Chondrocyte (in vitro differentiated cells): ENCODE results near the gene DAG1. TPM values are rescaled to one million over a fixed set of nuclear protein-coding genes. Genes with fewer than 3 reads are reported as not detected.
A peak's percentile ranks its signal among the peaks of the same experiment; 100 is the strongest.

ENCODE experiments used
- DNase-seq: peaks from one replicate; pipeline ENCODE4 v3.0.0; 2021; ENCODE audit warnings: mixed read lengths, low spot score
- H3K27ac Mint-ChIP-seq: one replicate; pipeline ENCODE4 v1.8.0; 2021; ENCODE audit warnings: mild to moderate bottlenecking, moderate library complexity, mixed read lengths; ENCODE audit not compliant: unreplicated experiment
- H3K27me3 Mint-ChIP-seq: 2 replicates; pipeline ENCODE4 v1.8.0; 2021; ENCODE audit warnings: low read depth, mixed read lengths
- H3K36me3 Mint-ChIP-seq: 2 replicates; pipeline ENCODE4 v1.8.0; 2021; ENCODE audit warnings: low read depth, mixed read lengths
- H3K4me1 Mint-ChIP-seq: 2 replicates; pipeline ENCODE4 v1.8.0; 2021; ENCODE audit warnings: low read depth, mild to moderate bottlenecking, mixed read lengths
- H3K4me3 Mint-ChIP-seq: one replicate; pipeline ENCODE4 v1.8.0; 2021; ENCODE audit warnings: mild to moderate bottlenecking, moderate library complexity, mixed read lengths; ENCODE audit not compliant: unreplicated experiment
- H3K9me3 Mint-ChIP-seq: 2 replicates; pipeline ENCODE4 v1.8.0; 2021; ENCODE audit warnings: low read depth, mixed read lengths
- total RNA-seq: library from RNA; stranded (reverse); gene quantifications from 3 replicates; pipeline ENCODE4 v1.2.1, GENCODE V29; 2021
- TF ChIP-seq, protein P1 (sequence below): fragments of 200-600 bp; sonication (generic); IDR thresholded peaks from 2 replicates; pipeline ENCODE4 v1.5.0; 2021; ENCODE audit warnings: antibody characterized with exemption, mild to moderate bottlenecking, moderate library complexity

The DAG1 gene
- total RNA-seq, 1 donor from 2014 or later: 156 TPM

- Mint-ChIP-seq H3K27me3 (peaks cover 10% of the 10 kb centered on the region), H3K4me3 (peak overlapping the region; percentile 53), H3K27ac (no peak overlapping the region), H3K36me3 (no peaks in the 10 kb centered on the region), H3K4me1 (peaks cover 17% of the 10 kb centered on the region), H3K9me3 (peaks cover 7% of the 10 kb centered on the region)
- no peak for DNase-seq
- TF ChIP-seq, protein P1, sequence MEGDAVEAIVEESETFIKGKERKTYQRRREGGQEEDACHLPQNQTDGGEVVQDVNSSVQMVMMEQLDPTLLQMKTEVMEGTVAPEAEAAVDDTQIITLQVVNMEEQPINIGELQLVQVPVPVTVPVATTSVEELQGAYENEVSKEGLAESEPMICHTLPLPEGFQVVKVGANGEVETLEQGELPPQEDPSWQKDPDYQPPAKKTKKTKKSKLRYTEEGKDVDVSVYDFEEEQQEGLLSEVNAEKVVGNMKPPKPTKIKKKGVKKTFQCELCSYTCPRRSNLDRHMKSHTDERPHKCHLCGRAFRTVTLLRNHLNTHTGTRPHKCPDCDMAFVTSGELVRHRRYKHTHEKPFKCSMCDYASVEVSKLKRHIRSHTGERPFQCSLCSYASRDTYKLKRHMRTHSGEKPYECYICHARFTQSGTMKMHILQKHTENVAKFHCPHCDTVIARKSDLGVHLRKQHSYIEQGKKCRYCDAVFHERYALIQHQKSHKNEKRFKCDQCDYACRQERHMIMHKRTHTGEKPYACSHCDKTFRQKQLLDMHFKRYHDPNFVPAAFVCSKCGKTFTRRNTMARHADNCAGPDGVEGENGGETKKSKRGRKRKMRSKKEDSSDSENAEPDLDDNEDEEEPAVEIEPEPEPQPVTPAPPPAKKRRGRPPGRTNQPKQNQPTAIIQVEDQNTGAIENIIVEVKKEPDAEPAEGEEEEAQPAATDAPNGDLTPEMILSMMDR: no peak
Observed at GRCh38 chr3:49554633-49555265, 84.7 kb downstream of the DAG1 start.

GRCh38 chr3:49556500-49557275 lies 86.6 kb downstream of the DAG1 start:
- DNase-seq: no peak
- Mint-ChIP-seq H3K4me3 (no peak overlapping the region), H3K4me1 (peaks cover 17% of the 10 kb centered on the region), H3K27ac (no peak overlapping the region), H3K36me3 (no peaks in the 10 kb centered on the region), H3K9me3 (peaks cover 7% of the 10 kb centered on the region), H3K27me3 (peaks cover 10% of the 10 kb centered on the region)
- TF ChIP-seq, protein P1: no peak

- Mint-ChIP-seq H3K9me3 (peaks cover 7% of the 10 kb centered on the region), H3K27ac (no peak overlapping the region), H3K36me3 (no peaks in the 10 kb centered on the region), H3K4me1 (no peaks in the 10 kb centered on the region), H3K4me3 (no peak overlapping the region), H3K27me3 (peaks cover 25% of the 10 kb centered on the region)
- TF ChIP-seq, protein P1: no peak
- DNase-seq: no peak
Observed at GRCh38 chr3:49563040-49563578, 93.0 kb downstream of the DAG1 start.

GRCh38 chr3:49563766-49564165 lies 93.7 kb downstream of the DAG1 start:
- Mint-ChIP-seq H3K4me3 (no peak overlapping the region), H3K36me3 (no peaks in the 10 kb centered on the region), H3K9me3 (peaks cover 7% of the 10 kb centered on the region), H3K27me3 (peaks cover 26% of the 10 kb centered on the region), H3K27ac (no peak overlapping the region), H3K4me1 (no peaks in the 10 kb centered on the region)
- DNase-seq: no peak
- TF ChIP-seq, protein P1: no peak

DNA sequence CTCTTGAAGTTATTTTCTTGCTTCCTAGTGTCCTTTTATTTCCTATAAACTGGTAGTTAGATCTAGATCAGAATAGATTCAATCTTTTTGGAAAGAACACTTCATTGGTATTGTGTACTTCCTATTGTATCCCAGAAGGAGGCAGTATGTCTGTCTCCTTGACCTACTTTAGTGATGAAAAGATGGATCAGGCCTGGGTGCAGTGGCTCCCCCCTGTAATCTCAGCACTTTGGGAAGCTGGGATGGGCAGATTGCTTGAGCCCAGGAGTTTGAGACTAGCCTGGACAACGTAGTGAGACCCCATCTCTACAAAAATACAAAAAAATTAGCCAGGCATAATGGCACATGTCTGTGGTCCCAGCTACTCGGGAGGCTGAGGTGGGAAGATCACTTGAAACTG lies 96.2 kb downstream of the DAG1 start:
- no peaks in the 10 kb centered on the region for H3K4me1 Mint-ChIP-seq
- DNase-seq: no peak
- no peaks in the 10 kb centered on the region for H3K9me3 Mint-ChIP-seq
- no peaks in the 10 kb centered on the region for H3K36me3 Mint-ChIP-seq
- TF ChIP-seq, protein P1: peak; percentile 66
- peaks cover 27% of the 10 kb centered on the region for H3K27me3 Mint-ChIP-seq
- H3K4me3 Mint-ChIP-seq: no peak overlapping the region
- H3K27ac Mint-ChIP-seq: no peak overlapping the region
